NCI-H1694 treated with DMSO at 0.1 percent for 48 hours (cell line): ENCODE measurements around the gene CD248.

Experiments used
- DNase-seq: peaks from one replicate; lab custom pipeline; 2025; lab: John Stamatoyannopoulos, UW

The CD248 gene

GRCh38 chr11:66275984-66276612 is 40.7 kb downstream of the CD248 start:
- no peak for DNase-seq

- no peak for DNase-seq
Observed at GRCh38 chr11:66275396-66275795, 41.4 kb downstream of the CD248 start.

GRCh38 chr11:66274219-66274618 is 42.6 kb downstream of the CD248 start:
- DNase-seq = no peak

GRCh38 chr11:66272596-66272995 is 44.2 kb downstream of the CD248 start:
- no peak for DNase-seq

- no peak for DNase-seq
Observed at GRCh38 chr11:66271816-66272215, 45.0 kb downstream of the CD248 start.

GRCh38 chr11:66268952-66269905 is 47.6 kb downstream of the CD248 start:
- DNase-seq = no peak

- peak; percentile 97 for DNase-seq
Observed at GRCh38 chr11:66268244-66268951, 48.4 kb downstream of the CD248 start, which contains the start of gene RAB1B. RAB1B (plus strand) TSS chr11:66268639; CDS start chr11:66268680, 41 bp downstream.

GRCh38 chr11:66267379-66268243 is 49.2 kb downstream of the CD248 start:
- peak; percentile 63 for DNase-seq

- no peak for DNase-seq
Observed at GRCh38 chr11:66267039-66267378, 49.8 kb downstream of the CD248 start.

GRCh38 chr11:66266378-66267038 is 50.3 kb downstream of the CD248 start:
- no peak for DNase-seq

- no peak for DNase-seq
Observed at GRCh38 chr11:66265531-66266377, 51.1 kb downstream of the CD248 start.

GRCh38 chr11:66264914-66265313 is 51.9 kb downstream of the CD248 start:
- DNase-seq = no peak
